H1 (cell line): Measurements from ENCODE around the gene BARX2. TPM values are rescaled to one million over a fixed set of nuclear protein-coding genes. Genes with fewer than 3 reads are reported as not detected.

Source experiments
- CTCF ChIA-PET: fragments of 300-600 bp; sonication (Branson Sonifier 250); formaldehyde crosslinking; loops from one replicate; lab custom pipeline; 2021; ENCODE audit not compliant: partially characterized antibody; lab: Charles Lee
- POLR2A ChIA-PET: fragments of 300-600 bp; sonication (Branson Sonifier 250); formaldehyde crosslinking; loops from one replicate; lab custom pipeline; 2021; ENCODE audit warnings: inconsistent platforms; ENCODE audit not compliant: partially characterized antibody; lab: Charles Lee
- DNase-seq, 2 experiments: peaks; one replicate each; pipeline versions ENCODE4 v3.0.0 to v3.0.0-alpha.2; 2010 to 2022; ENCODE audit warnings: low spot score in 2 of 2, low read depth in 1 of 2, mixed read lengths in 1 of 2
- FAIRE-seq: peaks from 2 replicates; lab custom pipeline; 2011; peaks lifted over from hg19 to GRCh38; lab: Jason Lieb, UNC
- H2AFZ ChIP-seq: 2 replicates; pipeline ENCODE4 v1.8.1; 2012; ENCODE audit warnings: low read length, inconsistent platforms
- H2AK5ac ChIP-seq: 2 replicates; pipeline ENCODE4 v1.6.1; 2013; ENCODE audit warnings: low read depth, low read length
- H2BK120ac ChIP-seq: replicated peaks from 2 replicates; pipeline ENCODE3; 2013; ENCODE audit warnings: low read depth, low read length, inconsistent platforms
- H2BK12ac ChIP-seq: 2 replicates; pipeline ENCODE4 v1.6.1; 2013; ENCODE audit warnings: low read depth, low read length
- H2BK15ac ChIP-seq: 2 replicates; pipeline ENCODE4 v1.6.1; 2013; ENCODE audit warnings: low read length
- H2BK20ac ChIP-seq: 2 replicates; pipeline ENCODE4 v1.6.1; 2013; ENCODE audit warnings: low read length
- H2BK5ac ChIP-seq: 2 replicates; pipeline ENCODE4 v1.6.1; 2013; ENCODE audit warnings: low read depth, low read length
- H3K14ac ChIP-seq: 2 replicates; pipeline ENCODE4 v1.6.1; 2013; ENCODE audit warnings: inconsistent platforms; ENCODE audit not compliant: insufficient read length
- H3K18ac ChIP-seq: 2 replicates; pipeline ENCODE4 v1.6.1; 2013; ENCODE audit warnings: low read length; ENCODE audit errors: extremely low read depth
- H3K23ac ChIP-seq: 2 replicates; pipeline ENCODE4 v1.6.1; 2013; ENCODE audit warnings: inconsistent platforms; ENCODE audit not compliant: insufficient read length
- H3K23me2 ChIP-seq: 2 replicates; pipeline ENCODE4 v1.6.1; 2013; ENCODE audit warnings: low read depth, low read length
- H3K27ac ChIP-seq: 2 replicates; pipeline ENCODE4 v1.6.1; 2011; ENCODE audit warnings: low read depth, low read length, inconsistent platforms
- H3K27me3 ChIP-seq, 4 experiments: replicated peaks in 1 of 4; 1 replicate in 1 of 4; 2 replicates in 3 of 4; pipeline versions ENCODE4 v1.6.1 to v1.8.1; 2011 to 2013; ENCODE audit warnings: low read length in 3 of 4, mild to moderate bottlenecking in 3 of 4, inconsistent platforms in 2 of 4, mixed read lengths in 2 of 4, moderate library complexity in 1 of 4; ENCODE audit not compliant: control insufficient read depth in 3 of 4, insufficient read depth in 3 of 4; ENCODE audit errors: extremely low read depth in 1 of 4
- H3K36me3 ChIP-seq, 4 experiments: 2 replicates each; pipeline versions ENCODE4 v1.6.1 to v1.8.1; 2011 to 2013; ENCODE audit warnings: mild to moderate bottlenecking in 4 of 4, low read length in 3 of 4, moderate library complexity in 2 of 4, control low read depth in 1 of 4, inconsistent platforms in 1 of 4; ENCODE audit not compliant: insufficient read depth in 4 of 4, control insufficient read depth in 2 of 4
- H3K4ac ChIP-seq: replicated peaks from 2 replicates; pipeline ENCODE3; 2013; ENCODE audit warnings: low read length, low read depth, mixed read lengths, inconsistent platforms; ENCODE audit not compliant: insufficient read length
- H3K4me1 ChIP-seq, 4 experiments: replicated peaks in 1 of 4; 1 replicate in 1 of 4; 2 replicates in 3 of 4; pipeline versions ENCODE4 v1.6.1 to v1.8.1; 2011 to 2013; ENCODE audit warnings: low read length in 3 of 4, inconsistent platforms in 2 of 4, mixed read lengths in 1 of 4; ENCODE audit not compliant: insufficient read depth in 4 of 4, control insufficient read depth in 3 of 4
- H3K4me2 ChIP-seq, 2 experiments: 2 replicates each; pipeline versions ENCODE4 v1.6.1 to v1.8.1; 2011 to 2013; ENCODE audit warnings: low read depth in 2 of 2, low read length in 2 of 2, control low read depth in 1 of 2, inconsistent platforms in 1 of 2, mild to moderate bottlenecking in 1 of 2; ENCODE audit not compliant: insufficient read depth in 1 of 2
- H3K4me3 ChIP-seq, 4 experiments: fragments of 200-600, 300-600 bp in 1 of 4; sonication (generic), shearing (Covaris generic), sonication (Bioruptor Twin) in 1 of 4; 2 replicates each; pipeline versions ENCODE4 v1.5.1 to v1.8.1; 2011 to 2016; ENCODE audit warnings: low read length in 4 of 4, low read depth in 3 of 4, control low read depth in 2 of 4, inconsistent platforms in 2 of 4, mild to moderate bottlenecking in 2 of 4, mixed read lengths in 1 of 4, moderate library complexity in 1 of 4; ENCODE audit not compliant: insufficient read depth in 2 of 4; ENCODE audit errors: extremely low read depth in 1 of 4
- H3K56ac ChIP-seq: replicated peaks from 2 replicates; pipeline ENCODE3; 2013; ENCODE audit warnings: low read depth, mild to moderate bottlenecking, mixed read lengths, low read length, inconsistent platforms; ENCODE audit not compliant: insufficient read length
- H3K79me1 ChIP-seq: 2 replicates; pipeline ENCODE4 v1.6.1; 2013; ENCODE audit warnings: low read depth, low read length, control low read depth
- H3K79me2 ChIP-seq, 2 experiments: 2 replicates each; pipeline versions ENCODE4 v1.6.1 to v1.8.1; 2012 to 2013; ENCODE audit warnings: low read length in 2 of 2, mild to moderate bottlenecking in 2 of 2, inconsistent platforms in 1 of 2; ENCODE audit not compliant: insufficient read depth in 2 of 2, control insufficient read depth in 1 of 2
- H3K9ac ChIP-seq, 4 experiments: replicated peaks in 1 of 4; 1 replicate in 1 of 4; 2 replicates in 3 of 4; pipeline versions ENCODE4 v1.6.1 to v1.8.1; 2011 to 2013; ENCODE audit warnings: low read depth in 3 of 4, low read length in 3 of 4, control low read depth in 2 of 4, mild to moderate bottlenecking in 2 of 4, moderate library complexity in 2 of 4, inconsistent platforms in 1 of 4; ENCODE audit errors: extremely low read depth in 1 of 4
- H3K9me3 ChIP-seq, 2 experiments: 2 replicates each; pipeline versions ENCODE4 v1.6.1 to v1.8.1; 2012 to 2013; ENCODE audit warnings: mild to moderate bottlenecking in 2 of 2, moderate library complexity in 2 of 2, control low read depth in 1 of 2, inconsistent platforms in 1 of 2, low read depth in 1 of 2, low read length in 1 of 2, mixed read lengths in 1 of 2; ENCODE audit not compliant: insufficient read depth in 2 of 2
- H4K20me1 ChIP-seq, 2 experiments: replicated peaks in 1 of 2; 2 replicates each; pipeline versions ENCODE3 to v1.8.1; 2011 to 2013; ENCODE audit warnings: inconsistent platforms in 2 of 2, low read length in 2 of 2, mild to moderate bottlenecking in 1 of 2; ENCODE audit not compliant: insufficient read depth in 2 of 2, control insufficient read depth in 1 of 2
- H4K5ac ChIP-seq: 2 replicates; pipeline ENCODE4 v1.6.1; 2013; ENCODE audit warnings: low read length, low read depth, mixed read lengths, inconsistent platforms; ENCODE audit not compliant: insufficient read length
- H4K8ac ChIP-seq: 2 replicates; pipeline ENCODE4 v1.8.0; 2013; ENCODE audit warnings: mild to moderate bottlenecking, moderate library complexity, low read length, inconsistent platforms; ENCODE audit not compliant: insufficient read depth; ENCODE audit errors: extremely low read depth
- H4K91ac ChIP-seq: replicated peaks from 2 replicates; pipeline ENCODE3; 2013; ENCODE audit warnings: low read length, mixed read lengths, inconsistent platforms; ENCODE audit not compliant: insufficient read length
- CBX8 ChIP-seq: fragments of 300-800, 300-1000 bp; sonication (generic); IDR thresholded peaks from 2 replicates; pipeline ENCODE4 v1.7.1; 2016; ENCODE audit warnings: low read depth, low read length, borderline replicate concordance
- CHD1 ChIP-seq: IDR thresholded peaks from 2 replicates; pipeline ENCODE4 v1.6.1; 2012; ENCODE audit warnings: low read depth, low read length, improper control_type of control experiment
- E2F6 ChIP-seq: IDR thresholded peaks from 2 replicates; pipeline ENCODE4 v1.6.1; 2012; ENCODE audit warnings: inconsistent platforms
- EGR1 ChIP-seq: IDR thresholded peaks from 2 replicates; pipeline ENCODE4 v1.6.1; 2011; ENCODE audit warnings: low read depth, low read length, borderline replicate concordance
- HDAC2 ChIP-seq, 2 experiments: fragments of 300-600 bp in 1 of 2; sonication (generic) in 1 of 2; IDR thresholded peaks; 2 replicates each; pipeline ENCODE4 v1.6.1; 2011 to 2012; ENCODE audit warnings: low read depth in 2 of 2, low read length in 2 of 2, mild to moderate bottlenecking in 2 of 2, moderate library complexity in 2 of 2, borderline replicate concordance in 1 of 2, inconsistent platforms in 1 of 2
- MAFK ChIP-seq: IDR thresholded peaks from 2 replicates; pipeline ENCODE4 v1.6.1; 2012; ENCODE audit warnings: low read depth, mild to moderate bottlenecking, improper control_type of control experiment, low read length
- POU5F1 ChIP-seq: IDR thresholded peaks from 2 replicates; pipeline ENCODE4 v1.6.1; 2011; ENCODE audit warnings: low read depth, mild to moderate bottlenecking, low read length, moderate library complexity
- RXRA ChIP-seq: IDR thresholded peaks from 2 replicates; pipeline ENCODE4 v1.6.1; 2011; ENCODE audit warnings: low read depth, mild to moderate bottlenecking, low read length, moderate library complexity; ENCODE audit not compliant: insufficient read depth
- YY1 ChIP-seq: IDR thresholded peaks from 2 replicates; pipeline ENCODE4 v1.6.1; 2011; ENCODE audit warnings: low read depth, mild to moderate bottlenecking, low read length
- ZNF274 ChIP-seq: IDR thresholded peaks from 2 replicates; pipeline ENCODE4 v1.7.0; 2012; ENCODE audit warnings: low read length, borderline replicate concordance; ENCODE audit errors: extremely low read depth
- WGBS, 2 experiments: shearing (Covaris generic) in 1 of 2; methylation state at CpG; one replicate each; pipeline versions ENCODE4 v1.1.6 to v1.1.7; 2013 to 2015; ENCODE audit warnings: low lambda C conversion rate in 2 of 2, mixed read lengths in 2 of 2, inconsistent platforms in 1 of 2, low coverage in 1 of 2, missing lambda C conversion rate in 1 of 2; ENCODE audit not compliant: insufficient replicate concordance in 2 of 2, insufficient coverage in 1 of 2, insufficient read length in 1 of 2; ENCODE audit errors: extremely low coverage in 1 of 2, missing lambda C conversion rate in 1 of 2; 5-methylcytosine and 5-hydroxymethylcytosine counted together
- polyA plus RNA-seq, 7 experiments: library from polyadenylated mRNA; depleted of rRNA in 3 of 7; stranded (reverse) in 5 of 7; unstranded in 2 of 7; fragments of >200 nt in 5 of 7; fragments of 200-250 nt in 2 of 7; gene quantifications; 1 replicate in 5 of 7; 2 replicates in 1 of 7; 4 replicates in 1 of 7; pipeline versions ENCODE4 v1.2.1 to v1.2.3, GENCODE V29; 2011 to 2013; ENCODE audit warnings: missing spikeins in 2 of 7, mixed read lengths in 2 of 7
- total RNA-seq: library from RNA; stranded (reverse); fragmentation: NEBNext Ultra II Directional; extraction: Animal tissue kit (Norgen Biotek cat#: 25700); gene quantifications from 2 replicates; pipeline ENCODE4 v1.2.1, GENCODE V29; 2021
- TF ChIP-seq, protein P1 (sequence below): IDR thresholded peaks from 2 replicates; pipeline ENCODE4 v1.6.1; 2012; ENCODE audit warnings: inconsistent platforms

BARX2 gene
- total and polyA plus RNA-seq, 2 of the 8 experiments (the other 6 are each of a cell fraction or from before 2014, with no cell fraction given), result not detected

DNA sequence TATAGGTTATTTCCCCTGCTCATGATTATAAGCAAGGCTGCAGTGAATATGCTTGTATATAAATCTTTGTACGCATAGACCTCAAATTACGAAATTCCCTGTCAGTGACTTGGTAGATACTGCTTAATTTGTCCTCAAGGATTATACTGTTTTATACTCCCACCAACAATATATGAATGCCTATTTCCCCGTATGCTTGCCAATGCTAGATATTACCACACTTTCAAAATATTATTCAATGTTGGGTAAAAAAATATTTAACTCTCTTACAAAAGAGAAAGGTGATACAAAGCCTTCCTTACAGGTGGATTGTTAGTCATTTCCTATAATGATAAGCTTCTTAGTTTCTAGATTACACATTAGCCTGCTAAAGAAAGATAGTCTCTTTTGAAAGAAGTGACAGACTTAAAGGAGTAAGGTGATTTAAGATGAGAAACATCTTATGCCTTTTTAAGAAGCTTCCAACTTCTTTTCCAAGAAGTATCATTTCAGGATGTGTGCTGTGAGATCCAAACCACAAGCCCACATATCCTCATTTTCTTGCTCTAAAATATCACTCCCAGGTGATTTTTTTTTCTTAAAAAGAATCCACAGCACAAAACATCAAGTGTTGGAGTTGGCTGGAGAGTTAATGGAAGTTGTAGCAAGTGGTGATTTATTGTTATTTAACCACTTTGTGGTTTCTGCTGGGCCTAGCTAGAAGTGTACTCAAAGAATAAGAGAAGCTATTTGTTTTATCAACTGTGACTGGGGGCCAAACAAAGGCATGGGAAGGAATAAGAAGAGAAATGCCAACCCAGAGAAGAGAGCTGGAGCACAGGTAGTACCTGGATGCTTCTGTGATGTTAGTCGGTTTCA, 59.2 kb downstream of the BARX2 start:
- Histone ChIP-seq H3K79me1 (no peaks in the 10 kb centered on the region), H2BK20ac (no peak overlapping the region), H2BK15ac (no peak overlapping the region), H3K4me1 (no peaks in the 10 kb centered on the region), H4K91ac (no peak overlapping the region), H2BK120ac (no peak overlapping the region), H4K20me1 (no peaks in the 10 kb centered on the region), H2BK12ac (no peak overlapping the region), H3K27me3 (no peaks in the 10 kb centered on the region), H3K4me3 (no peak overlapping the region), H2AK5ac (no peak overlapping the region), H4K5ac (no peak overlapping the region), H3K56ac (no peak overlapping the region), H3K9ac (no peak overlapping the region), H2AFZ (no peak overlapping the region), H3K18ac (no peak overlapping the region), H3K23ac (no peak overlapping the region), H3K4ac (no peak overlapping the region), H3K36me3 (no peaks in the 10 kb centered on the region; a peak in 1 of 8 replicates), H3K9me3 (peaks cover 9 to 10% of the 10 kb centered on the region in 2 experiments; a peak in 2 of 4 replicates), H3K23me2 (no peaks in the 10 kb centered on the region), H2BK5ac (no peak overlapping the region), H3K4me2 (no peak overlapping the region), H4K8ac (no peak overlapping the region), H3K27ac (no peak overlapping the region), H3K14ac (no peak overlapping the region), H3K79me2 (no peaks in the 10 kb centered on the region)
- ChIA-PET CTCF (interaction anchor here (1.0 to 1.3 kb wide), 2 partner anchors 260 to 315 kb away, joined by 3 to 4 read pairs; no protein-coding TSS in a partner anchor), POLR2A (no interaction called here)
- no peak for DNase-seq
- WGBS, 2 experiments, result 92% methylated on average over 4 of the region's 4 CpGs; no CpG with 5 or more reads in 1 of the 2 experiments
- no peak for FAIRE-seq
- TF ChIP-seq E2F6 (no peak), MAFK (no peak), RXRA (no peak), CHD1 (no peak), POU5F1 (no peak), ZNF274 (no peak), YY1 (no peak), HDAC2 (IDR thresholded peaks at IDR 0.05; ENCODE audit: borderline replicate concordance in 1 of 2, low read depth in 2 of 2, low read length in 2 of 2) (no peak), CBX8 (no peak), EGR1 (no peak)
- TF ChIP-seq, protein P1, sequence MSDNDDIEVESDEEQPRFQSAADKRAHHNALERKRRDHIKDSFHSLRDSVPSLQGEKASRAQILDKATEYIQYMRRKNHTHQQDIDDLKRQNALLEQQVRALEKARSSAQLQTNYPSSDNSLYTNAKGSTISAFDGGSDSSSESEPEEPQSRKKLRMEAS, result no peak
